OCI-LY7 (cell line): ENCODE results near the gene PRAMEF14. TPM values are rescaled to one million over a fixed set of nuclear protein-coding genes. Genes with fewer than 3 reads are reported as not detected.
"Not testable (repeated sequence)": the region's sequence is repeated elsewhere in the genome, so short reads cannot be mapped to it uniquely, and the experiment has no call there.

ENCODE experiments used
- Bru-seq: library from RNA; stranded (reverse); fragments of 400-500 nt; gene quantifications from one replicate; lab custom pipeline; 2021; lab: Mats Ljungman, UMichigan
- BruChase-seq, 2 experiments: library from RNA; stranded (reverse); fragments of 400-500 nt; gene quantifications; one replicate each; lab custom pipeline; 2021; lab: Mats Ljungman, UMichigan
- BruUV-seq: library from RNA; stranded (reverse); fragments of 400-500 nt; replicated peaks from 2 replicates; lab custom pipeline; 2021; lab: Mats Ljungman, UMichigan
- CTCF ChIA-PET: fragments of 300-600 bp; sonication (Branson Sonifier 250); formaldehyde crosslinking; loops from one replicate; lab custom pipeline; 2022; ENCODE audit warnings: antibody characterized with exemption; ENCODE audit not compliant: unreplicated experiment; lab: Charles Lee
- POLR2A ChIA-PET: fragments of 300-600 bp; sonication (Branson Sonifier 250); formaldehyde crosslinking; loops from one replicate; lab custom pipeline; 2022; ENCODE audit warnings: antibody characterized with exemption; lab: Charles Lee
- DNase-seq: peaks from one replicate; pipeline ENCODE4 v3.0.0-alpha.2; 2015; ENCODE audit warnings: low spot score
- H2AFZ ChIP-seq: fragments of 200-600 bp; sonication (generic), shearing (Covaris generic); 2 replicates; pipeline ENCODE4 v1.6.1; 2014; ENCODE audit warnings: mild to moderate bottlenecking, antibody characterized with exemption, low read length, moderate library complexity
- H3K27ac ChIP-seq: fragments of 200-600 bp; sonication (generic); 2 replicates; pipeline ENCODE4 v1.5.1; 2014; ENCODE audit warnings: mixed run types, low read depth, mild to moderate bottlenecking, moderate library complexity, low read length, inconsistent platforms; ENCODE audit not compliant: poor library complexity, severe bottlenecking
- H3K36me3 ChIP-seq: fragments of 200-600 bp; sonication (generic); 2 replicates; pipeline ENCODE4 v1.6.1; 2014; ENCODE audit warnings: mild to moderate bottlenecking, antibody characterized with exemption, low read length, moderate library complexity, mixed read lengths; ENCODE audit not compliant: insufficient read depth
- H3K4me1 ChIP-seq: fragments of 200-600 bp; sonication (generic); 2 replicates; pipeline ENCODE4 v1.5.1; 2014; ENCODE audit warnings: mild to moderate bottlenecking, low read length; ENCODE audit not compliant: insufficient read depth, poor library complexity, severe bottlenecking
- H3K4me2 ChIP-seq: fragments of 200-600 bp; sonication (generic); 2 replicates; pipeline ENCODE4 v1.6.1; 2014; ENCODE audit warnings: mild to moderate bottlenecking, low read length
- H3K4me3 ChIP-seq: fragments of 200-600 bp; sonication (generic); 2 replicates; pipeline ENCODE4 v1.5.1; 2014; ENCODE audit warnings: mild to moderate bottlenecking, low read depth, low read length; ENCODE audit not compliant: poor library complexity, severe bottlenecking
- H3K79me2 ChIP-seq: fragments of 200-600 bp; sonication (generic); 2 replicates; pipeline ENCODE4 v1.6.1; 2016; ENCODE audit warnings: low read depth, mild to moderate bottlenecking, low read length, moderate library complexity, mixed read lengths; ENCODE audit not compliant: insufficient read depth
- H3K9me2 ChIP-seq: fragments of 200-600 bp; sonication (generic); 2 replicates; pipeline ENCODE4 v1.6.1; 2016; ENCODE audit warnings: mild to moderate bottlenecking, low read length, mixed read lengths; ENCODE audit not compliant: insufficient read depth
- H3K9me3 ChIP-seq: fragments of 200-600 bp; sonication (generic); 2 replicates; pipeline ENCODE4 v1.6.1; 2014; ENCODE audit warnings: mild to moderate bottlenecking, mixed run types, low read length, mixed read lengths
- H4K20me1 ChIP-seq: fragments of 200-600 bp; sonication (generic); 2 replicates; pipeline ENCODE4 v1.6.1; 2014; ENCODE audit warnings: mild to moderate bottlenecking, antibody characterized with exemption, low read length, moderate library complexity, mixed read lengths; ENCODE audit not compliant: insufficient read depth
- intact Hi-C: fragments of 100-400 bp; cut with micrococcal nuclease; formaldehyde crosslinking; loops from one replicate; pipeline ENCODE4 v1.10.0; 2022; ENCODE audit not compliant: unreplicated experiment
- long read RNA-seq: library from polyadenylated mRNA; stranded (forward); transcript quantifications from one replicate; pipeline ENCODE4 v2.0.0, GENCODE V29; 2022
- total RNA-seq, 2 experiments: library from RNA; depleted of rRNA in 1 of 2; stranded (reverse); fragments of >200 nt in 1 of 2; shearing (Covaris generic) in 1 of 2; gene quantifications; 2 replicates each; pipeline ENCODE4 v1.2.3, GENCODE V29; 2014 to 2022

PRAMEF14 gene, protein sequence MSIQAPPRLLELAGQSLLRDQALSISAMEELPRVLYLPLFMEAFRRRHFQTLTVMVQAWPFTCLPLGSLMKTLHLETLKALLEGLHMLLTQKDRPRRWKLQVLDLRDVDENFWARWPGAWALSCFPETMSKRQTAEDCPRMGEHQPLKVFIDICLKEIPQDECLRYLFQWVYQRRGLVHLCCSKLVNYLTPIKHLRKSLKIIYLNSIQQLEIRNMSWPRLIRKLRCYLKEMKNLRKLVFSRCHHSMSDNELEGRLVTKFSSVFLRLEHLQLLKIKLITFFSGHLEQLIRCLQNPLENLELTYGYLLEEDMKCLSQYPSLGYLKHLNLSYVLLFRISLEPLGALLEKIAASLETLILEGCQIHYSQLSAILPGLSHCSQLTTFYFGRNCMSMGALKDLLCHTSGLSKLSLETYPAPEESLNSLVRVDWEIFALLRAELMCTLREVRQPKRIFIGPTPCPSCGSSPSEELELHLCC
- total RNA-seq (2014; rRNA removed; shearing (Covaris generic)) (not detected in 2 replicates), total RNA-seq (2022) (not detected in 2 replicates), Bru-seq, nascent RNA (not detected), BruChase-seq, experiment 1, labeled RNA remaining after a 6-hour chase (not detected), BruChase-seq, experiment 2, labeled RNA remaining after a 2-hour chase (not detected)
- long read RNA-seq = 0 reads

DNA sequence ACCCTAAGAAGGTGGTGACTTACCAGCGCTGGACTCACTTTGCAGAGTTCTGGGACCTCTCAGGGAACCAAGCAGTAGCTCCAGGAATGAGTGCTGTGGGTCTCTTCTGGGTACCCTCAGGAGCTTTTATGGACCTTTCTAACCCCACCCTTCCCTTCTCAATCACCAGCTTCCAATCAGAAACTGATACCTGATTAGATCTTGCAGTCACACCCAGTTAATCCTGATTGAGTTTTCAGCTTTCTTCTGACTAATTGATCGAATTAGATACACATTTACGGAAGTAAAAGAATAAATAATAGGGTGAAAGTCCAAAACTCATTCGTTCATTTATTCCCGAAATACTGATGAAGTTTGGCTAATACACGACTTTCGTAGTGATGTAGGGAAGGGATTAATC lies at the start of gene PRAMEF14:
Gene PRAMEF14 (minus strand): TSS at position 101 of the 400 bp plus-strand sequence. CDS start 1,820 bp downstream, outside the sequence.
- H3K27ac ChIP-seq, H3K36me3 ChIP-seq, POLR2A ChIA-PET, H3K4me1 ChIP-seq, H3K9me3 ChIP-seq, BruUV-seq, intact Hi-C loops, H3K4me2 ChIP-seq, CTCF ChIA-PET, H3K79me2 ChIP-seq, H3K4me3 ChIP-seq, H2AFZ ChIP-seq, H4K20me1 ChIP-seq, H3K9me2 ChIP-seq, DNase-seq: not testable (repeated sequence)

DNA sequence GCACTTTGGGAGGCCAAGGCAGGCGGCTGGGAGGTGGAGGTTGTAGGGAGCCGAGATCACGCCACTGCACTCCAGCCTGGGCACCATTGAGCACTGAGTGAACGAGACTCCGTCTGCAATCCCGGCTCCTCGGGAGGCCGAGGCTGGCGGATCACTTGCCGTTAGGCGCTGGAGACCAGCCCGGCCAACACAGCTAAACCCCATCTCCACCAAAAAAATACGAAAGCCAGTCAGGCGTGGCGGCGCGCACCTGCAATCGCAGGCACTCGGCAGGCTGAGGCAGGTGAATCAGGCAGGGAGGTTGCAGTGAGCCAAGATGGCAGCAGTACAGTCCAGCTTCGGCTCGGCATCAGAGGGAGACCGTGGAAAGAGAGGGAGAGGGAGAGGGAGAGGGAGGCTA lies 48.4 kb upstream of the PRAMEF14 start:
- H3K9me2 ChIP-seq, H2AFZ ChIP-seq, POLR2A ChIA-PET, CTCF ChIA-PET, H3K4me3 ChIP-seq, H3K4me1 ChIP-seq, BruUV-seq, H3K4me2 ChIP-seq, H3K9me3 ChIP-seq, intact Hi-C loops, H4K20me1 ChIP-seq, H3K27ac ChIP-seq, H3K79me2 ChIP-seq, H3K36me3 ChIP-seq, DNase-seq: not testable (repeated sequence)

DNA sequence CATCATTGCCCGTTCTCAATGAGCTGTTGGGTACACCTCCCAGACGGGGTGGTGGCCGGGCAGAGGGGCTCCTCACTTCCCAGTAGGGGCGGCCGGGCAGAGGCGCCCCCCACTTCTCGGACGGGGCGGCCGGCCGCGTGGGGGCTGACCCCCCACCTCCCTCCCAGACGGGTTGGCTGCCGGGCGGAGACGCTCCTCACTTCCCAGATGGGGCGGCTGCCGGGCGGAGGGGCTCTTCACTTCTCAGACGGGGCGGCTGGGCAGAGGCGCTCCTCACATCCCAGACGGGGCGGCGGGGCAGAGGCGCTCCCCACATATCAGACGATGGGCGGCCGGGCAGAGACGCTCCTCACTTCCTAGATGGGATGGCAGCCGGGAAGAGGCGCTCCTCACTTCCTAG lies 47.8 kb upstream of the PRAMEF14 start:
- H3K79me2 ChIP-seq, H3K4me3 ChIP-seq, H3K9me2 ChIP-seq, H3K4me1 ChIP-seq, DNase-seq, H3K36me3 ChIP-seq, H2AFZ ChIP-seq, intact Hi-C loops, H3K27ac ChIP-seq, H3K4me2 ChIP-seq, BruUV-seq, H3K9me3 ChIP-seq, POLR2A ChIA-PET, CTCF ChIA-PET, H4K20me1 ChIP-seq: not testable (repeated sequence)

DNA sequence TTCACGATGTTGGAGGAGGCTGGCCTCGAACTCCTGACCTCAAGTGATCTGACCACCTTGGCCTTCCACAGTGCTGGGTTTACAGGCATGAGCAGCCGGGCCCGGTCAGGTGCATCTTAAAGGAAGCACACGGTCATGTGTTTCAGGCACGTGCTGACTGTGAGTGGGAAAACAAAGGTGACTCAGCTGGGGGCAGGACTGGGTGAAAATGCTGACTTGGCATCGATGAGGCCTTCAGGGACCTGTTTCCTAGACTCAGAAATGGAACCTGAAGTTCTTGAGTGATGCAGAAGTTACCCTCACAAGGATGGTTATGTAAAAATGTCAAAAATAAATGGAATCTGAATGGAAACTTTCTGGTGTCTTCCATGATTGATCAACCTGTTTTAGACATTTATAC lies 46.1 kb upstream of the PRAMEF14 start:
- CTCF ChIA-PET, H3K36me3 ChIP-seq, BruUV-seq, H3K4me1 ChIP-seq, H3K9me3 ChIP-seq, H2AFZ ChIP-seq, H3K4me3 ChIP-seq, POLR2A ChIA-PET, intact Hi-C loops, H3K4me2 ChIP-seq, H3K79me2 ChIP-seq, H4K20me1 ChIP-seq, DNase-seq, H3K9me2 ChIP-seq, H3K27ac ChIP-seq: not testable (repeated sequence)

DNA sequence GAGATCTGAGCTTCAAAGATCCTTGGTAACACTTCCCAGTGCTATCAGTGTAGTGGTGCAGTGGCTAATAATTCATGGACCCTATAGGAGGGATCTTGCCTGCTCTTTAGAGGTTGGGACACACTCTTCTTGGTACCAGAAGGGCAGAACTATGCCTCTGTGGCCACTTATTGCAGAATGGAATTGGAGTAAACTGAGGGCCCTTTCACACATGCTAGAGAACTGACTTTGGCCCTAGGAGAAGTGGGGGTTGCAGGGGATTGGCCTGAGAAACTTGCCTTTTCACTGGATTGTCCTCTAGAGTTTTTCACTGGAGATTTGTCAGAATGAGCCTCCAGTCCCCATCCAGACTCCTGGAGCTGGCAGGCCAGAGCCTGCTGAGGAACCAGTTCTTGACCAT lies 42.4 kb upstream of the PRAMEF14 start, which contains the start of gene PRAMEF17:
Gene PRAMEF17 (plus strand): TSS at position 301 of the 400 bp plus-strand sequence. CDS start 26 bp downstream, at position 327.
- H3K36me3 ChIP-seq, DNase-seq, H2AFZ ChIP-seq, H3K4me1 ChIP-seq, H3K9me2 ChIP-seq, POLR2A ChIA-PET, H3K4me3 ChIP-seq, intact Hi-C loops, H4K20me1 ChIP-seq, BruUV-seq, CTCF ChIA-PET, H3K27ac ChIP-seq, H3K4me2 ChIP-seq, H3K9me3 ChIP-seq, H3K79me2 ChIP-seq: not testable (repeated sequence)

DNA sequence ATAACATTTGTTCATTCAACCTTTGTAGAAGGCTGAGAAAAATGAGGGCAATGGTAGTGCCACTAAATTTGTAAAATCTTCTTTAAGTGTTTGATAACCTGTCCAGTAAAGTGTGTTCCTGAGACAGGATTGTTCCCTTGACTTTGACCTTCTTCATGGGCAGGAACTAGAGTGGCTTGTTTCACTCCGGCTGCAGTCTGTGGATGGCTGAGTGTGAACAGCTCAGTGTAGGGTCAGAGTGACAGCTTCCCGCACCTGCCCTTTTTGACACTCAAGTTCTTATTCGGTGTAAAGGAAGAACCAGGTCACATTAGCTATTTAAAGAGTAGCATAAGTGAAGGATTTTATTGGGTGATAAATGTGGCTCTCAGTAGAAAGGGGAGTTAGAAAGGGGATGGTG lies 33.4 kb upstream of the PRAMEF14 start:
- H4K20me1 ChIP-seq, CTCF ChIA-PET, H3K27ac ChIP-seq, H3K4me1 ChIP-seq, H3K4me3 ChIP-seq, POLR2A ChIA-PET, BruUV-seq, H3K4me2 ChIP-seq, DNase-seq, intact Hi-C loops, H3K9me2 ChIP-seq, H2AFZ ChIP-seq, H3K36me3 ChIP-seq, H3K79me2 ChIP-seq, H3K9me3 ChIP-seq: not testable (repeated sequence)
